GM21360 (cell line): ENCODE data around the gene SHANK1.
"Not testable (repeated sequence)": the region's sequence is repeated elsewhere in the genome, so short reads cannot be mapped to it uniquely, and the experiment has no call there.

Experiments used
- ATAC-seq: cut with Tn5 transposase; IDR thresholded peaks from one replicate; pipeline ENCODE4 v1.9.1; 2021; ENCODE audit warnings: mild to moderate bottlenecking, moderate library complexity; ENCODE audit not compliant: unreplicated experiment

The SHANK1 gene

DNA sequence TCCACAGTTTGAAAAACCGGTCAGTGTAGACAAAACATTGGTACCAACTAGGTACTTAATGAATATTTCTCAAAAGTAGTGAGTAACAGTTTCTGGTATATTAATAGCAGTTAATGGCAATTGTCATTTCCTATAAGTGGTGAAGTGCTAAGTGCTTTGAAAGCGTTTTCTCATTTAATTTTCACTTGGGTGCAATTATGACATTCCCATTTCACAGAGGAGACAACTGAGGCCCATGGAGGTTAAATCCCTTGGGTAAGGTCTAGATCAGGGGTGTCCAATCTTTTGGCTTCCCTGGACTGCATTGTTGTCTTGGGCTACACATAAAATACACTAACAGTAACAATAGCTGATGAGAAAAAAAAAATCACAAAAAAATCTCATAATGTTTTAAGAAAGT, 79.2 kb downstream of the SHANK1 start:
- ATAC-seq: no peak

DNA sequence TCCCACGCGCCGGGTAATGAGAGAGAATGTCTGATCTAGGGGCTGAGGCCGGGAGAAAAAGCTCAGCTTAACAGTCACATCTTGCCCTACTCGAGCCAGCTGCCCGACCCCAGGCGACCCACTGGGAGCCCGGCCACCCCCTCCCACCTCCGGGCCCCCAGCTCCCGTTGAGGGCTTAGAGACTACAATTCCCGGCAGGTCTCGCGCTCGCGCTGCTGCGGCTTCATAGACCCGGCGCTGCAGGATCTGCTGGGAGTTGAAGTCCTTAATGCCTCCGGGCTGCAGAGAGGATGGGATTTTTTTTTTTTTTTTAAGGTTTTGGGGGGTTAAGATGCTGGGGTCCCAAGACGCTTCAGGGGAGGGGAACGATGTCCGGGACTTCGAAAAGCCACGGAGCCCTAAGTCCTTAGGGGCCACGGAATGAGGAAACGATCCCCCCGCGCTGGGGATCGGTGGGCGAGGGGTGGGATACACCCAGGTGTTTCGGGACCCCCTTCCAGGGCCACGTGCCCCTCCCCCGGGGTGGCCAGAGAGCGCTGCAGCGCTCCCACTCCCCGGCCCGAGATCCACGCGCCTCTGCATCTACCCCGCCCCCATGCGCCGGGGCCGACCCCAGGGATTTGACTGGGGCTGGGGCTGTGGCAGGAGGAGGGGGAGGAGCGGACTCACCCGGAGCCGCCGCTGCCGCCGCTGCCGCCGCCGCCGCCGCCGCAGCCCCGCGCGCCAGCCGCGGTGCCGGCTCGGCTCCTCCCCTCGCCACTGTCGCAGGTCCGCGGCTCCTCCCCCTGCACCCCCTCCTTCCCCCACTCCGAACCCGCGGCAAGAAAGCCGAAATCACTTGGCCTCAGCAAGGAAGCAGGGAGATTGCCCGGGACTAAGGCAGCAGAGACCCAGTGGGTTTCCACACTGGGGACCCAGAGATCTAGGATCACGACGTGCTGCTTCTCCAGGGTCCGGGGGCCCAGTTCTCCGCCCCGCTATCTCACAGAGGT, 80.2 kb downstream of the SHANK1 start, which contains the start of gene SYT3:
SYT3 (minus strand) TSS at position 761 of the 992 bp plus-strand sequence. CDS start 2,470 bp downstream, outside the sequence.
- ATAC-seq: no peak

DNA sequence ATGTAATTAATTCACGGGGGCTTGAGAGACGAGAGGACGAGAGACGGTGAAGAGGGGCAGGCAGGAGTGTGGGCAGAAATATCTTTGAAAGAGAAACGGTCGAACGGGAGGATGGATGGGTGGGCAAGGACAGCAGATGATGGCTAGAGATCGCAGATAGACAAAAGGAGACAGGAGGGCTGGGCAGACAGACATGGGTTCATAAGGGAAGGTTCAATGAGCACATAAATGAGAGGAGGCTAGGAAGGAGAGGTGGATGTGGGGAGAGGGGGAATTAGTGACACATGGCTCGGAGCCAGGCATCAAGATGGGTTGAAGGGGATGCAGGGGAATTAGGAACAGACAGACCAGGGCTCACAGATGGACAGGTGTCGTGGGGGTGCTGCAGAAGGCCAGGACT, 81.0 kb downstream of the SHANK1 start:
- no peak for ATAC-seq

DNA sequence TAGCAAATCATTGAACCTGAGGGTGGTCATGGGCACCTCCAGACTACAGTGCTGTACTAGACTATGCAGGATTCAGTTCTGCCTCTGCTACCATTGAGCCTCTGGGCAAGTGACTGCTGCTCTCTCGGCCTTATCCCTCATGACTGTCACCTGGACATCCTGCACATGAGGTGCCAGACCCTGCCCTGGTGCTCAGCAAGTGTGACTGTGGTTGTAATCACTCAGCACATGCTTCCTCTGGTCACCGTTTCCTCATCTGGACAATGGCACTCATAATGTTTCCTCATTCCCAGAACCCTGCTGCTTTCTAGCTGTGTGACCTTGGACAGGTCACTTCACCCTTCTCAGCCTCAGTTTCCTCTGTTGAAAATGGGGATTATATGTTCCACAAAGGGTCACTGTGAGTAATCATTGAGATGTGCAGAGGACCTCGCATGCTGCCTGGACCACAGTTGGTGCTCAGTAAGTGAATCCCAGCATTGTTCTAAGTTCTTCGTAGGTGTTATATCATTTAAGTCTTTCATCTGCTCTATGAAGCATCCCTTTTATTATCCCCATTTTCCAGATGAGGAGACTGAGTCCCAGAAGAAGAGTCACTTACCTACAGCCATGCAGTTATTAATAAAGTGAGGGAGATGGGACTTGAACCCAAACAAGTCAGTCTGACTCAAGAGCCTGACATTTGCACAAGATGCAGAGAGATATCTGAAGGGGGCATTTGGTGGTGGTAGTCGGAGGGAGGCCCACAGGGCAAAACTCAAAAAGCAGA, 83.1 kb downstream of the SHANK1 start:
- ATAC-seq: no peak

DNA sequence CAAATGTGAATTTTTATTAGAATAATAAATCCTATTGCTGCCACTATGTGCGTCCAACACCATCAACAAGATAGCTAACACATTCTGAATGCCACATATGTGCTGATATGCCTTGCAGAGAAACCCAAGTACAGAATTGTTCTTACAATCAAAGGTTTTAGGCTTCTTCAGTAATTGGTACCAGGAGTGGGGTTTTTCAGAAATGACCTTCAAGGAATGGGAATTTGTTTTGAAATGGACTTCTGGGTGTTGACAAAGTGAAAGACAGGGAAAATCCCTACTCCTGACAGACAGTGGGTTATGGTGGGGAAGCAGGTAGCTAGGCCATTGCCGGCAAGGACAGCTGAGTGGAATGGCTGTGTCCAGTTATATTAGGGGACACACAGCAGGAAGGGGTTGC, 85.6 kb downstream of the SHANK1 start:
- no peak for ATAC-seq

DNA sequence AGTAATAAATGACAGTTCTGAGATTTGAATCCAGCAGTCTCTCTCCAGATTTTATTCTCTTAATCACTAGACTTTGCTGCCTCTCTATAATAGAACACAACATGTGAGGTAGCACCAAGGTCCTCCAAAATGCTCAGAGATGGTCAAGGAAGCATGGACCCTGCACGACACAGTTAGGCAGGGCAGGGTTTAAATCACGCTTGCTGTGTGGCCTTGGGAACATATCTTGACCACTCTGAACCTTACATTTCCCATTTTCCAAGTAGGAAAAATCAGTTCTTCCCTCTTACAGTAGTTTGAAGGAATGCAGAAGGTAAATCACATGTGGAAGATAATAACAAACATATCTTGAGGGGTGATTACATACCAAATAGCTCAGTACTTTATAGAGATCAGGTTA, 86.2 kb downstream of the SHANK1 start:
- ATAC-seq: no peak

DNA sequence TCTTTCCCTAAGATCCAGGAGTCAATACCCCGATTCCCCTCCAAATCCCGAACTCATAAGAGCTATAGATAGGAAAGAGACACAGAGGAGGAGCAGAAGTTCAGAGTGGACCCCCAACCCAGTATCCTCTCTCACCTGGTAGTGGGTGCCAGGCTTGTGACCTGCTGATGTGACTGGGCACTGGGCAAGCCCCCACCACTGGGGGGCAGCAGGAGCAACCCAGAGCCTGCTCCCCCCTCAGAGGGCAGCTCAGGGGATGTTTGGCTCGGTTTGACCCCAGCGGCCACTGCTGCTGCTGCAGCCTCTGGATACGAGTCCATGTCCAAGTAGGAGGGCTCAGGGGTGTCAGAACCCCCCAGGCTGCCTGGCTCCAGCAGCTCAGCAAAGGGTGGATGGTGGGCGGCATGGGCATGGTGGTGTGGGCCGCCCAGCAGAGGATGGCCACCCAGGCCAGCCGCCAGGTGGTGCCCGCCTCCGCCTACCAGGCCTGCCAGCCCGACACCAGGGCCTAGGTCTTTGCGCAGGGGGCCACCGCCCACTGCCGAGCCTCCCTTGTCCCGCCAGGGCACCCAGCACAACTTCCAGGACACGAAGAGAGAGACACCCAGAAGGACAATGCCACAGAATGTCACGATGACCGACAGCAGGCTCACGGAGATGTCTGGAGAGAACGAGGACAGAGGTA, 87.3 kb downstream of the SHANK1 start:
- ATAC-seq: no peak

DNA sequence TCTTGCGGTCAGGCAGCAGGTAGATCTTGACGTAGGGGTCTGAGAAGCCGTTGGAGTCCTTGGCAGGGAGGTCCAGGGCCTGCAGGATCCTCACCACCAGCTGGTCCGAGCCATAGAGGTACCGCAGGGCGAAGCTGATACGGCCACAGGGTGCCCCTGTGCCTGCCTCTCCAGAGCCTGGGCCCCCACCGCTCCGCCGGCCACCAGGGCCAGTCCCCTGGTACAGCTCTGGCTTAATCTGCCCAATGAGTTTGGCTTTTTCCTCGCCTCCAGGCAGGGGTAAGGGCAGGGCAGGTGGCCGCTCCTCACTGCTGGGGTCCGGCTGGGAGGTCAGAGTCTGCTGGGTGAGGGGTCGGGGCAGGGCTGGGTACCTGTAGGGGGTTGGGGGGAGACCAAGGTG, 89.8 kb downstream of the SHANK1 start:
- ATAC-seq: no peak

DNA sequence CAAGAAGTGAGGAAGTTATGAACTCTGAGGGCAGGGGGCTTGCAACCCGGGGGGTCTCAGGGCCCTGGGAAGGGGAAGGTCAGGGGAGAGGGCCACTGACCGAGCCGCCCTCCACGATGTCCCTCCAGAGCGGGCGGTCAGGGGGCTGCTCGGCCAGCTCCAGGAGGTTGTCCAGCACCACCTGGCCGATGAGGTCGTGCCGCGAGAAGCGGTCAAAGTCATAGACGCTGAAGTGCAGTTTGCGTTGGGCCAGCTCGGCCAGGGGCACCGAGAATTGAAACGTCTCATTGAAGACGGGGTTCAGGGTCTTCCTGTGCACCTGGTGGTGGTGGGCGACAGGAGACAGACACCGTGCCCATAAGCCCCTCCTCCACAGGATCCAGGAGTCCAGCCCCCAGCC, 90.4 kb downstream of the SHANK1 start:
- no peak for ATAC-seq

DNA sequence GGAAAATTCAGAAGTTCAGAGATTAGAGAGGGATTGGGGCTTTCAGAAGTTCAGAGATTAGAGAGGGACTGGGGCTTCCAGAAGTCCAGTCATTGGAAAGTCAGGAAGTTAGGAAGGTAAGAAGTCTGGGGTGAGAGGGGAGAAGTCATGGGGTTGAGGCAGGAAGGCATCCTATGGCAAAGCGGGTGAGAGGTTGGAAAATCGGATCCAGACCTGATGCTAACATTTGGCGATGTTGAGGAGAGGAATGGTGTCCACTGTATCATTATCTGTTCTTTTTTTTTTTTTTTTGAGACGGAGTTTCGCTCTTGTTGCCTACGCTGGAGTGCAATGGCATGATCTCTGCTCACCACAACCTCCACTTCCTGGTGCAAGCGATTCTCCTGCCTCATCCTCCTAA, 91.1 kb downstream of the SHANK1 start:
- ATAC-seq: no peak

DNA sequence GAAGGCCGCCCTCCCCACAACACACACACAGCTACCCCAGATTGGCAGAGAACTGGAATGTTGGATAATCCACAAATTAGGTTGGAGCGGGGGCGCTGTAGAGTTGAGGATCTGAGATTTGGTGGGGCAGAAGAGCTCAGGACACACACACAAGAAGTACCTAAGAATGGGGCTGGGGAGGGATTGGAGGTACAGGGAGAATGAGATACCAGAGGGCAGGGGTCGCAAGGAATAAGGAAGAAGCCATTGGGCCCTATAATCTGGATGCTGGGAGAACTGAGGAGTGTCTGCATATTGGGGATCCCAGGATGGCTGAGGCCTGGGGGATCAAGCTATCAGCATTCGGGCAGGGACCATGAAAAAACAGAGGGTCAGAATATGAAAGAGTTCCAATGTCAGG, 91.5 kb downstream of the SHANK1 start:
- ATAC-seq: no peak

DNA sequence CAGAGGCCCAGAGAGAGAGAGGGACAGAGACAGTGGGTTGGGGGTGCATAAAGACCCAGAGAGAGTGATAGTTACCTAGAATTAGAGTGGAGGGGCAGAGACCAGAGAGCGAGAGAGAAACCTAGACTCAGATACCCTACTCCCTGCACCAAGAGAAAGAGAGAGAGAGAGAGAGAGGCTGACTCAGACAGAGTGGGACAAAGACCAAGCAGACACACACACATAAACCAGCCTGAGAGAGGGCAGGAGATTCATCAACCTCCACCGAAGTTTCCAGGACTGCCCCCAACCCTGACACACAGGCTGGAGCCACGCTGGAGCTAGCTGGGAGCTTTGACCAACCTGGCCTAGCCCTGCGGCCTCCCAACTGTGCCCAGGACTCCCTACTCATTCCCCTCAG, 92.8 kb downstream of the SHANK1 start:
- ATAC-seq: no peak

DNA sequence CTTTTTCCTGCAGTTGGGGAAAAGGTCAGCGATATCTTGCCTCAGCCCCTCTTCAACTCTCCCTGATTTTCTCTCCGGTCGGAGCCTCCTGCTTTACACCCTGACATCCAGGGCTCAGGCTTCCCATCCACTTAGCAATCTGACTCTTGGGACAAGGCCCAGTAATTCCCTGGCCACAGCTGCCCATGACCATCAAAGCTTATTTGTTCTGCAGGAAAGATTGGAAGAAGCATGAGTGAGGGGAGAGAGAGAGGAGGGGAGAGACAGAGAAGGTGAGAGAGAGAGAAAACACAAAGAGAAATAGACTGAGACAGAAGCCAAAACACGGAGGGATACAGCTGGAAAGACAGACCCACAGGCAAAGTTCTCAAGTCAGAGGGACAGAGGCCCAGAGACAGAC, 93.6 kb downstream of the SHANK1 start:
- no peak for ATAC-seq

DNA sequence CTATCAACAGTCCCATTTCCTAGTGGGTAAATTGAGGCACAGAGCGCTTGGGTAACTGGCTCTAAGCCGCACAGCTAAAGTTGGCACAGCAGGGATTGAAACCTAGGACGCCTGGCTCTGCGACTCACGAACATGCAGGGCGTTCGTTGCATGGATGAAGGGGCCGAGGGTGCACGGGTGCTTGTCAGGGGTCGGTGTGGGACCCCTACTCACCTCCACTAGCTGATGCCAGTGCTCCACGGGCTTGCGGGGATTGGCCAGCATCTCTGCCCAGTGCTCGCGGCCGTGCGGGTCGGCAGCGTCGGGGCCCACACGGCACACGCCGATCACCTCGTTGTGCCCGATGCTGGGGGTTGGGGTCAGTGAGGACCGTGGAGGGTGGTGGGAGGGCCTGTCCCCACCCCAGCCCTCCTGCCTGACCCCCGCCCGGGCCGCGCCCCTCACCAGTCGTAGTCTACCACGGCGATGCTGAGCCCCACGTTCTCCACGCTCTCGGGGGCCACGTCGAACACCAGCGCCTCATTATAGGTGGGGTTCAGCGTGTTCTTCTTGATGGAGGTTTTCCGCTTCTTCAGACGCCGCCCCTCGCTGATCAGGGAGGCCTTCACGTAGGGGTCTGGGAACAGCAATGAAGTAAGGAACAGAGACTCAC, 94.5 kb downstream of the SHANK1 start:
- ATAC-seq: no peak

DNA sequence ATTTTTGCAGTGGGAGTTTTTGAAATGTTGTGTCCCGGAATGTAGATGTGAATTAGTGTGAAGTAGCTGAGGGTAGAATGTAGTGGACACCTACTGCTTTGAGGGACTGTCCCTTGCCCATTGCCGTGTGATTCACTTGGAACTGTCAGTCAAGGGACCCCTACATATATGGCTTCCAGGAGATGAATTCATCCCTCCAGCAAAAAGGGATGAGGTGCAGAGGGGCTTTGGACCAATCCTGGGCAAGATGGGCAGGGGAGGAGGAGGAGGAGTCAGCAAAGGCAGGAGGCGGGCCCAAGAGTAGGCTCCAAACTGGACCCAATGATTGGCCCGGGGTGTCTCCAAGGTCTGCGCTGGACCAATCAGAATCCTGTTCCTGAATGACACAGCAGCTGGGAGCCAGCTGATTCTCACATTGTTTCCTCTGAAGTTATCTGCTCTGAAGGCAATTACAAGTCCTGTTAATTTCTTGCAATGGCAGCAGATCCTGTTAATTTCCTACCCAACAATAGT, 99.2 kb downstream of the SHANK1 start:
- ATAC-seq: not testable (repeated sequence)

DNA sequence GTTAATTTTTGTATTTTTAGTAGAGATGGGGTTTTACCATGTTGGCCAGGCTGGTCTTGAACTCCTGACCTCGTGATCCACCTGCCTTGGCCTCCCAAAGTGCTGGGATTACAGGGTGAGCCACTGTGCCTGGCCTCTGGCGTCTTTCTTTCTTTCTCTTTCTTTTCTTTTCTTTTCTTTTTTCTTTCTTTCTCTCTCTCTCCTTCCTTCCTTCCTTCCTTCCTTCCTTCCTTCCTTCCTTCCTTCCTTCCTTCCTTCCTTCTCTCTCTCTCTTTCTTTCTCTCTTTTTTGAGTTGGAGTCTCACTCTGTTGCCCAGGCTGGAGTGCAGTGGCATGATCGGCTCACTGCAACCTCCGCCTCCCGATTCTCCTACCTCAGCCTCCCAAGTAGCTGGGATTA, 100.4 kb downstream of the SHANK1 start:
- ATAC-seq: not testable (repeated sequence)

DNA sequence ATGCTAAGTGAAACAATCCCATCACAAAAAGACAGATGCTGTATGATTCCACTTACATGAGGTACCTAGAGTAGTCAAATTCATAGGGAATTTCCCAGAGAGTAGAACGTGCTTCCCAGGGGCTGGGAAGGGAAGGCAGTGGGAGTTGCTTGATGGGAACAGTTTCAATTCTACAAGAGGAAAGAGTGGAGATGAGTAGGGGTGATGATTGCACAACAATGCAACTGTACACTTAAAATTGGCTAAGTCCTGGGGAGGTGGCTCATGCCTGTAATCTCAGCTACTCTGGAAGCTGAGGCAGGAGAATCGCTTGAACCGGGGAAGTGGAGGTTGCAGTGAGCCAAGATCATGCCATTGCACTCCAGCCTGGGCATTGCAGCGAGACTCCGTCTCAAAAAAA, 101.2 kb downstream of the SHANK1 start:
- ATAC-seq: not testable (repeated sequence)

DNA sequence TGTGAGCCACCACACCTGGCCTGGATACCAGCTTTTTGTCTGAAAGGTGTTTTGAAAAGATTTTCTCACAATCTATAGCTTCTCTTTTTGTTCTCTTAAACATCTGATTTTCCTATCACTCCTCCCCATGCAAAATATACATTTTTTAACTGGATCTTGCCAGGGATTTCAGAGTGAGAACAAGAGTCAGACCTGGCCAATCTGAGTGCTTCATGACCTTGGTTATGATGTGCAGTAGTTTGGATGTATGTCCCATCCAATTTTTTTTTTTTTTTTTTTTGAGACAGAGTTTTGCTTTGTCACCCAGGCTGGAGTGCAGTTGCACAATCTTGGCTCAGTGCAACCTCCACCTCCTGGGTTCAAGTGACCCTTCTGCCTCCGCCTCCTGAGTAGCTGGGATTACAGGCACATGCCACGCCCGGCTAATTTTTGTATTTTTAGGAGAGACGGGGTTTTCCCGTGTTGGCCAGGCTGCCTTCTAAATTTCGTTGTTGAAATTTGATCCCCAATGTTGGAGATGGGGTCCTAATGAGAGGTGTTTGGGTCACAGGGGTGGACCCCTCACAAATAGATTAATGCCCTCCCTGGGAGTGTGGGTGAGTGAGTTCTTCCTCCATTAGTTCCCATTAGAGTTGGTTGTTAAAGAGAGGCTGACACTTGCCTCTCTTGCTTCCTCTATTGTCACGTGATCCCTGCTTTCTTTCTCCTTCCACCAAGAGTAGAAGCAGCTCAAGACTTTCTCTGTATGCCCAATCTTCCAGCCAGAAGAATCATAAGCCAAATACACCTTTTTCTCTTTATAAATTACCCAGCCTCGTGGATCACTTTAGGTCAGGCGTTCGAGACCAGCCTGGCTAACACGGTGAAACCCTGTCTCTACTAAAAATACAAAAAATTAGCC, 106.8 kb downstream of the SHANK1 start:
- ATAC-seq: not testable (repeated sequence)
